B cell (primary cell): ENCODE data around the gene ASB4.

Source experiments
- CTCF ChIP-seq: fragments of 200-600 bp; IDR thresholded peaks from one replicate; pipeline ENCODE4 v1.8.0; 2022; ENCODE audit warnings: antibody characterized with exemption, mild to moderate bottlenecking
- EZH2 ChIP-seq: IDR thresholded peaks from 2 replicates; pipeline ENCODE4 v1.6.1; 2012; ENCODE audit warnings: borderline replicate concordance, low read depth, mild to moderate bottlenecking, moderate library complexity, low read length; ENCODE audit not compliant: insufficient read depth, poor library complexity, severe bottlenecking

- no peak for TF ChIP-seq CTCF
- no peak for TF ChIP-seq EZH2
Measured at GRCh38 chr7:95502403-95502802, 16.7 kb downstream of the ASB4 start.
